IMR-90 (cell line): ENCODE measurements around the gene PKP3. TPM values are rescaled to one million over a fixed set of nuclear protein-coding genes. Genes with fewer than 3 reads are reported as not detected.

Experiments
- ATAC-seq: fragments of 200-7000 bp; cut with Tn5 transposase; 2 replicates; pipeline ENCODE4 v1.9.1; 2020; ENCODE audit warnings: low read depth, mild to moderate bottlenecking, moderate library complexity
- BruUV-seq: library from RNA; stranded (reverse); fragments of 400-500 nt; replicated peaks from 2 replicates; lab custom pipeline; 2021; lab: Mats Ljungman, UMichigan
- CTCF ChIA-PET: fragments of 300-600 bp; formaldehyde crosslinking; extraction: SDS; loops from one replicate; lab custom pipeline; 2021; ENCODE audit warnings: antibody characterized with exemption; lab: Yijun Ruan, JAX
- POLR2A ChIA-PET: fragments of 300-600 bp; sonication (Branson Sonifier 250); formaldehyde crosslinking; loops from one replicate; lab custom pipeline; 2022; ENCODE audit warnings: antibody characterized with exemption; ENCODE audit not compliant: unreplicated experiment; lab: Charles Lee
- DNase-seq: peaks from one replicate; pipeline ENCODE4 v3.0.0; 2013
- H2AFZ ChIP-seq: replicated peaks from 2 replicates; pipeline ENCODE3; 2013; ENCODE audit warnings: low read length, mild to moderate bottlenecking; ENCODE audit not compliant: poor library complexity
- H2AK5ac ChIP-seq: 2 replicates; pipeline ENCODE4 v1.6.1; 2013; ENCODE audit warnings: low read depth, low read length, inconsistent platforms
- H2AK9ac ChIP-seq: replicated peaks from 2 replicates; pipeline ENCODE3; 2013; ENCODE audit warnings: mild to moderate bottlenecking, low read depth, low read length, moderate library complexity; ENCODE audit not compliant: poor library complexity
- H2BK120ac ChIP-seq: 2 replicates; pipeline ENCODE4 v1.6.1; 2013; ENCODE audit warnings: low read depth, low read length, inconsistent platforms
- H2BK15ac ChIP-seq: 3 replicates; pipeline ENCODE4 v1.6.1; 2013; ENCODE audit warnings: low read depth, low read length, inconsistent platforms
- H2BK20ac ChIP-seq: 2 replicates; pipeline ENCODE4 v1.6.1; 2013; ENCODE audit warnings: low read depth, mild to moderate bottlenecking, inconsistent platforms, low read length, moderate library complexity
- H2BK5ac ChIP-seq: 2 replicates; pipeline ENCODE4 v1.6.1; 2013; ENCODE audit warnings: mild to moderate bottlenecking, low read depth, low read length, inconsistent platforms; ENCODE audit not compliant: poor library complexity, severe bottlenecking
- H3K14ac ChIP-seq: replicated peaks from 2 replicates; pipeline ENCODE4 v1.6.1; 2013; ENCODE audit warnings: low read depth, low read length, inconsistent platforms
- H3K18ac ChIP-seq: 2 replicates; pipeline ENCODE4 v1.6.1; 2013; ENCODE audit warnings: low read depth, low read length, control low read depth
- H3K23ac ChIP-seq: 2 replicates; pipeline ENCODE4 v1.6.1; 2013; ENCODE audit warnings: low read depth, low read length, inconsistent platforms
- H3K27ac ChIP-seq: 2 replicates; pipeline ENCODE4 v1.5.1; 2013; ENCODE audit warnings: mild to moderate bottlenecking, control low read depth, low read length; ENCODE audit not compliant: insufficient read depth
- H3K27me3 ChIP-seq: 2 replicates; pipeline ENCODE4 v1.6.1; 2013; ENCODE audit warnings: low read length; ENCODE audit not compliant: control insufficient read depth, insufficient read depth
- H3K36me3 ChIP-seq: 2 replicates; pipeline ENCODE4 v1.6.1; 2013; ENCODE audit warnings: low read length, mixed read lengths; ENCODE audit not compliant: control insufficient read depth, insufficient read depth
- H3K4ac ChIP-seq: 2 replicates; pipeline ENCODE4 v1.6.1; 2013; ENCODE audit warnings: low read depth, low read length, inconsistent platforms
- H3K4me1 ChIP-seq: 2 replicates; pipeline ENCODE4 v1.6.1; 2013; ENCODE audit warnings: low read length, mixed read lengths; ENCODE audit not compliant: control insufficient read depth, insufficient read depth
- H3K4me2 ChIP-seq: 2 replicates; pipeline ENCODE4 v1.6.1; 2013; ENCODE audit warnings: low read depth, mild to moderate bottlenecking, control low read depth, low read length, moderate library complexity
- H3K4me3 ChIP-seq: 2 replicates; pipeline ENCODE4 v1.5.1; 2013; ENCODE audit warnings: low read depth, mild to moderate bottlenecking, control low read depth, low read length, moderate library complexity; ENCODE audit not compliant: insufficient read depth
- H3K56ac ChIP-seq: 2 replicates; pipeline ENCODE4 v1.6.1; 2013; ENCODE audit warnings: low read length, inconsistent platforms; ENCODE audit not compliant: insufficient read depth; ENCODE audit errors: extremely low read depth
- H3K79me1 ChIP-seq, 2 experiments: 2 replicates each; pipeline ENCODE4 v1.6.1; 2013; ENCODE audit warnings: low read length in 2 of 2, inconsistent platforms in 1 of 2, low read depth in 1 of 2
- H3K9ac ChIP-seq: 2 replicates; pipeline ENCODE4 v1.6.1; 2013; ENCODE audit warnings: low read depth, low read length, control low read depth
- H3K9me1 ChIP-seq: 2 replicates; pipeline ENCODE4 v1.6.1; 2013; ENCODE audit warnings: low read length, inconsistent platforms; ENCODE audit not compliant: insufficient read depth
- H3K9me3 ChIP-seq: 2 replicates; pipeline ENCODE4 v1.6.1; 2013; ENCODE audit warnings: low read length; ENCODE audit not compliant: control insufficient read depth, insufficient read depth
- H4K20me1 ChIP-seq: 2 replicates; pipeline ENCODE4 v1.6.1; 2013; ENCODE audit warnings: low read length, inconsistent platforms; ENCODE audit not compliant: insufficient read depth
- H4K5ac ChIP-seq: 2 replicates; pipeline ENCODE4 v1.6.1; 2013; ENCODE audit warnings: mild to moderate bottlenecking, low read depth, low read length, control low read depth
- H4K8ac ChIP-seq, 2 experiments: 2 replicates each; pipeline ENCODE4 v1.6.1; 2013; ENCODE audit warnings: low read depth in 2 of 2, low read length in 2 of 2, control low read depth in 1 of 2, inconsistent platforms in 1 of 2
- H4K91ac ChIP-seq: 2 replicates; pipeline ENCODE4 v1.6.1; 2013; ENCODE audit warnings: low read depth, low read length, inconsistent platforms; ENCODE audit not compliant: insufficient read depth
- CEBPB ChIP-seq: IDR thresholded peaks from 2 replicates; pipeline ENCODE4 v1.6.1; 2012; ENCODE audit warnings: low read depth, low read length, improper control_type of control experiment
- CHD1 ChIP-seq: IDR thresholded peaks from 2 replicates; pipeline ENCODE4 v1.6.1; 2012; ENCODE audit warnings: low read depth, low read length, improper control_type of control experiment
- FOS ChIP-seq: fragments of 150-350 bp; IDR thresholded peaks from 2 replicates; pipeline ENCODE4 v1.6.1; 2016; ENCODE audit warnings: low read depth, low read length
- MAFK ChIP-seq: IDR thresholded peaks from 2 replicates; pipeline ENCODE4 v1.6.1; 2012; ENCODE audit warnings: low read depth, low read length, improper control_type of control experiment
- MAZ ChIP-seq: IDR thresholded peaks from 2 replicates; pipeline ENCODE4 v1.6.1; 2012; ENCODE audit warnings: low read depth, mild to moderate bottlenecking, low read length, improper control_type of control experiment, moderate library complexity, borderline replicate concordance
- MXI1 ChIP-seq: IDR thresholded peaks from 2 replicates; pipeline ENCODE4 v1.6.1; 2012; ENCODE audit warnings: low read depth, mild to moderate bottlenecking, low read length, moderate library complexity, borderline replicate concordance
- NFE2L2 ChIP-seq: fragments of 150-350 bp; IDR thresholded peaks from 2 replicates; pipeline ENCODE4 v1.6.1; 2016; ENCODE audit warnings: low read depth, mild to moderate bottlenecking, low read length
- POLR2A ChIP-seq: IDR thresholded peaks from 2 replicates; pipeline ENCODE4 v1.6.1; 2012; ENCODE audit warnings: mild to moderate bottlenecking, low read depth, low read length
- RAD21 ChIP-seq: IDR thresholded peaks from 2 replicates; pipeline ENCODE4 v1.6.1; 2012; ENCODE audit warnings: low read length, improper control_type of control experiment
- RCOR1 ChIP-seq: IDR thresholded peaks from 2 replicates; pipeline ENCODE4 v1.6.1; 2012; ENCODE audit warnings: mild to moderate bottlenecking, low read length, improper control_type of control experiment; ENCODE audit not compliant: insufficient replicate concordance
- RFX5 ChIP-seq: IDR thresholded peaks from 2 replicates; pipeline ENCODE4 v1.8.0; 2012; ENCODE audit warnings: low read depth, mild to moderate bottlenecking, low read length, moderate library complexity
- SMC3 ChIP-seq: fragments of 150-350 bp; IDR thresholded peaks from 2 replicates; pipeline ENCODE4 v1.6.1; 2016; ENCODE audit warnings: low read depth, mild to moderate bottlenecking, antibody characterized with exemption, low read length, moderate library complexity
- USF2 ChIP-seq: fragments of 150-350 bp; IDR thresholded peaks from 2 replicates; pipeline ENCODE4 v1.6.1; 2017; ENCODE audit warnings: mild to moderate bottlenecking, antibody characterized with exemption, low read length, low read depth
- WGBS, 2 experiments: methylation state at CpG; one replicate each; pipeline versions ENCODE4 v1.1.5 to v1.1.7; 2013; ENCODE audit warnings: missing lambda C conversion rate in 2 of 2; ENCODE audit not compliant: insufficient read length in 1 of 2; ENCODE audit errors: extremely low coverage in 2 of 2; 5-methylcytosine and 5-hydroxymethylcytosine counted together
- dilution Hi-C: fragments of 300-500 bp; cut with HindIII; formaldehyde crosslinking; loops from one replicate; pipeline ENCODE4 v1.14.3; 2018; ENCODE audit warnings: low sequenced_read_pairs; ENCODE audit not compliant: unreplicated experiment
- in situ Hi-C: fragments of 300-500 bp; cut with MboI; formaldehyde crosslinking; loops from 3 replicates; pipeline ENCODE4 v1.14.3; 2019; ENCODE audit warnings: low sequenced_read_pairs, inconsistent platforms, mixed read lengths
- intact Hi-C: fragments of 100-400 bp; cut with micrococcal nuclease; formaldehyde crosslinking; loops from 2 replicates; pipeline ENCODE4 v1.10.0; 2022
- polyA plus RNA-seq, 3 experiments: library from polyadenylated mRNA; depleted of rRNA; stranded (reverse); fragments of >200 nt; gene quantifications; 2 replicates each; pipeline ENCODE4 v1.2.3, GENCODE V29; 2012; ENCODE audit warnings: low replicate concordance in 1 of 3
- total RNA-seq: library from RNA; depleted of rRNA; stranded (reverse); fragments of >200 nt; gene quantifications from 2 replicates; pipeline ENCODE4 v1.2.3, GENCODE V29; 2012
- TF ChIP-seq, protein P1 (sequence below): conservative IDR thresholded peaks from 2 replicates; pipeline ENCODE4 v1.5.1; 2012; ENCODE audit warnings: mild to moderate bottlenecking, low read depth, low read length, improper control_type of control experiment
- TF ChIP-seq, protein P2 (sequence below): fragments of 150-350 bp; IDR thresholded peaks from 2 replicates; pipeline ENCODE4 v1.6.1; 2016; ENCODE audit warnings: low read depth, mild to moderate bottlenecking, low read length, moderate library complexity, borderline replicate concordance

Gene PKP3
- total and polyA plus RNA-seq, 2 of the 4 experiments (the other 2 are of a cell fraction) = 1.5 to 2.2 TPM

GRCh38 chr11:359181-359714, 34.8 kb upstream of the PKP3 start:
- H3K14ac ChIP-seq = no peak overlapping the region
- H2AK9ac ChIP-seq = no peak overlapping the region
- no peak overlapping the region for H2BK20ac ChIP-seq
- no peak for TF ChIP-seq NFE2L2
- no peak for TF ChIP-seq CEBPB
- TF ChIP-seq POLR2A = no peak
- TF ChIP-seq, protein P1, sequence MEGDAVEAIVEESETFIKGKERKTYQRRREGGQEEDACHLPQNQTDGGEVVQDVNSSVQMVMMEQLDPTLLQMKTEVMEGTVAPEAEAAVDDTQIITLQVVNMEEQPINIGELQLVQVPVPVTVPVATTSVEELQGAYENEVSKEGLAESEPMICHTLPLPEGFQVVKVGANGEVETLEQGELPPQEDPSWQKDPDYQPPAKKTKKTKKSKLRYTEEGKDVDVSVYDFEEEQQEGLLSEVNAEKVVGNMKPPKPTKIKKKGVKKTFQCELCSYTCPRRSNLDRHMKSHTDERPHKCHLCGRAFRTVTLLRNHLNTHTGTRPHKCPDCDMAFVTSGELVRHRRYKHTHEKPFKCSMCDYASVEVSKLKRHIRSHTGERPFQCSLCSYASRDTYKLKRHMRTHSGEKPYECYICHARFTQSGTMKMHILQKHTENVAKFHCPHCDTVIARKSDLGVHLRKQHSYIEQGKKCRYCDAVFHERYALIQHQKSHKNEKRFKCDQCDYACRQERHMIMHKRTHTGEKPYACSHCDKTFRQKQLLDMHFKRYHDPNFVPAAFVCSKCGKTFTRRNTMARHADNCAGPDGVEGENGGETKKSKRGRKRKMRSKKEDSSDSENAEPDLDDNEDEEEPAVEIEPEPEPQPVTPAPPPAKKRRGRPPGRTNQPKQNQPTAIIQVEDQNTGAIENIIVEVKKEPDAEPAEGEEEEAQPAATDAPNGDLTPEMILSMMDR = no peak
- no peak for TF ChIP-seq FOS
- no peak for TF ChIP-seq CHD1
- TF ChIP-seq MAZ = no peak
- TF ChIP-seq RCOR1 = no peak
- TF ChIP-seq MXI1 = no peak
- no peak for TF ChIP-seq RFX5
- TF ChIP-seq SMC3 = no peak
- TF ChIP-seq RAD21 = no peak
- no peak for TF ChIP-seq MAFK
- TF ChIP-seq, protein P2, sequence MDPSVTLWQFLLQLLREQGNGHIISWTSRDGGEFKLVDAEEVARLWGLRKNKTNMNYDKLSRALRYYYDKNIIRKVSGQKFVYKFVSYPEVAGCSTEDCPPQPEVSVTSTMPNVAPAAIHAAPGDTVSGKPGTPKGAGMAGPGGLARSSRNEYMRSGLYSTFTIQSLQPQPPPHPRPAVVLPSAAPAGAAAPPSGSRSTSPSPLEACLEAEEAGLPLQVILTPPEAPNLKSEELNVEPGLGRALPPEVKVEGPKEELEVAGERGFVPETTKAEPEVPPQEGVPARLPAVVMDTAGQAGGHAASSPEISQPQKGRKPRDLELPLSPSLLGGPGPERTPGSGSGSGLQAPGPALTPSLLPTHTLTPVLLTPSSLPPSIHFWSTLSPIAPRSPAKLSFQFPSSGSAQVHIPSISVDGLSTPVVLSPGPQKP = no peak
- TF ChIP-seq USF2 = no peak
- peaks cover 22% of the 10 kb centered on the region for H3K9me1 ChIP-seq
- no peak overlapping the region for H2AFZ ChIP-seq
- H2BK5ac ChIP-seq = no peak overlapping the region
- H2AK5ac ChIP-seq = no peak overlapping the region
- no peak overlapping the region for H4K91ac ChIP-seq
- no peak overlapping the region for H4K8ac ChIP-seq
- H3K27ac ChIP-seq = no peak overlapping the region
- no peak overlapping the region for H2BK15ac ChIP-seq
- peaks cover 2% of the 10 kb centered on the region; the same call in 1 of the 2 replicates for H3K9me3 ChIP-seq
- H3K79me1 ChIP-seq = peaks cover 0 to 14% of the 10 kb centered on the region in 2 experiments; a peak in 1 of 4 replicates
- no peak overlapping the region for H2BK120ac ChIP-seq
- H3K27me3 ChIP-seq = peaks cover 10% of the 10 kb centered on the region
- no peak overlapping the region for H3K9ac ChIP-seq
- in situ Hi-C loops (loop anchor here (10.0 kb wide), 1 partner anchor 54 kb away; the partner anchor contains the start of gene IFITM2), dilution Hi-C loops (no loop called here), intact Hi-C loops (no loop called here)
- H3K4ac ChIP-seq = no peak overlapping the region
- ATAC-seq (no peak), DNase-seq (no peak)
- H3K56ac ChIP-seq = no peak overlapping the region
- no peaks in the 10 kb centered on the region; the same call in 1 of the 2 replicates for H4K20me1 ChIP-seq
- no peaks in the 10 kb centered on the region for H3K36me3 ChIP-seq
- no peak overlapping the region for H4K5ac ChIP-seq
- H3K18ac ChIP-seq = no peak overlapping the region
- H3K4me1 ChIP-seq = peaks cover 8% of the 10 kb centered on the region
- no peak overlapping the region for H3K23ac ChIP-seq
- H3K4me3 ChIP-seq = no peak overlapping the region
- BruUV-seq = no TSS peak
- ChIA-PET CTCF (no interaction called here), POLR2A (no interaction called here)
- H3K4me2 ChIP-seq = no peak overlapping the region
- WGBS, 2 experiments = 57% methylated on average over 1 of the region's 5 CpGs; no CpG with 5 or more reads in 1 of the 2 experiments
